Spleen (tissue), 11 donors: ENCODE measurements around the gene SLC41A1. TPM values are rescaled to one million over a fixed set of nuclear protein-coding genes. Genes with fewer than 3 reads are reported as not detected.

Source experiments
- DNase-seq: peaks from one replicate; pipeline ENCODE4 v3.0.0-alpha.2; 2020
- H3K27ac ChIP-seq, 8 donors: fragments of 200-600 bp; sonication (generic) in 7 of 8; 1 replicate in 4 of 8; 2 replicates in 4 of 8; pipeline versions ENCODE4 v1.5.0 to v1.8.0; 2016 to 2021; ENCODE audit warnings: inconsistent platforms in 4 of 8, mild to moderate bottlenecking in 4 of 8, moderate library complexity in 1 of 8
- H3K27me3 ChIP-seq, 7 donors: fragments of 200-600 bp; sonication (generic) in 6 of 7; replicated peaks in 1 of 7; 1 replicate in 4 of 7; 2 replicates in 3 of 7; pipeline versions ENCODE4 v1.5.0 to v1.8.0; 2016 to 2021; ENCODE audit warnings: inconsistent platforms in 3 of 7, mild to moderate bottlenecking in 1 of 7
- H3K36me3 ChIP-seq, 6 donors: fragments of 200-600 bp; sonication (generic) in 5 of 6; 1 replicate in 4 of 6; 2 replicates in 2 of 6; pipeline versions ENCODE4 v1.5.0 to v1.8.0; 2016 to 2021; ENCODE audit warnings: inconsistent platforms in 2 of 6
- H3K4me1 ChIP-seq, 6 donors: fragments of 200-600 bp; sonication (generic) in 5 of 6; 1 replicate in 3 of 6; 2 replicates in 3 of 6; pipeline versions ENCODE4 v1.5.0 to v1.8.0; 2016 to 2021; ENCODE audit warnings: inconsistent platforms in 3 of 6
- H3K4me3 ChIP-seq, 8 donors: fragments of 200-600 bp; sonication (generic) in 7 of 8; 1 replicate in 4 of 8; 2 replicates in 4 of 8; pipeline versions ENCODE4 v1.5.0 to v1.8.0; 2016 to 2021; ENCODE audit warnings: inconsistent platforms in 4 of 8, mild to moderate bottlenecking in 4 of 8, moderate library complexity in 2 of 8
- H3K9me3 ChIP-seq, 8 donors: fragments of 200-600 bp; sonication (generic) in 7 of 8; 1 replicate in 4 of 8; 2 replicates in 4 of 8; pipeline versions ENCODE4 v1.5.0 to v1.8.0; 2016 to 2021; ENCODE audit warnings: inconsistent platforms in 4 of 8
- CTCF ChIP-seq, 11 experiments: fragments of 200-600 bp in 7 of 11; fragments of 450-650 bp in 4 of 11; sonication (generic) in 4 of 11; IDR thresholded peaks in 8 of 11; conservative IDR thresholded peaks in 3 of 11; 1 replicate in 7 of 11; 2 replicates in 4 of 11; pipeline versions ENCODE4 v1.4.0 to v1.8.0; 2016 to 2021; ENCODE audit warnings: antibody characterized with exemption in 11 of 11, inconsistent platforms in 4 of 11, mild to moderate bottlenecking in 1 of 11
- POLR2A ChIP-seq, 3 donors: fragments of 450-650 bp; IDR thresholded peaks; one replicate each; pipeline ENCODE4 v1.5.1; 2017; ENCODE audit warnings: antibody characterized with exemption in 3 of 3, mild to moderate bottlenecking in 1 of 3
- POLR2AphosphoS5 ChIP-seq, 3 donors: sonication (generic); formaldehyde crosslinking; IDR thresholded peaks; one replicate each; pipeline ENCODE4 v1.5.1; 2017; ENCODE audit warnings: antibody characterized with exemption in 3 of 3
- WGBS, 5 donors: extraction: QIAGEN DNeasy Blood & Tissue Kit in 3 of 5; methylation state at CpG; one replicate each; pipeline versions ENCODE4 v1.1.5 to v1.1.7; 2013 to 2018; 5-methylcytosine and 5-hydroxymethylcytosine counted together
- intact Hi-C: fragments of 100-400 bp; cut with DNase I; formaldehyde crosslinking; loops from one replicate; pipeline ENCODE4 v1.15.0; 2023; ENCODE audit warnings: low total_unique reads
- polyA plus RNA-seq, 3 donors: library from polyadenylated mRNA; stranded (reverse); fragments of 200-250 nt; gene quantifications; one replicate each; pipeline ENCODE4 v1.2.1, GENCODE V29; 2013
- total RNA-seq, 7 donors: library from RNA; depleted of rRNA in 3 of 7; stranded (reverse); fragments of >200 nt in 3 of 7; fragmentation: NEBNext Ultra II Directional in 4 of 7; extraction: Animal tissue kit (Norgen Biotek cat#: 25700) in 4 of 7; gene quantifications; one replicate each; pipeline versions ENCODE4 v1.1.0 to v1.2.1, GENCODE V29; 2016 to 2021
- donor health status: healthy with polysubstance abuse.
- donor health status: DM: no; HTN: no; CAD: no; lungs with moderate emphysema.
- donor health status: DM: no; HTN: no; CAD: no.
- donor health status: Bipolar disorder and iron deficiency.
- donor health status: healthy.
- donor health status: DM: no; HTN: no; CAD: no.
- donor health status: DM: yes; HTN: yes; CAD: no.

Gene SLC41A1
- total and polyA plus RNA-seq, 10 donors, result 4.1 to 29.0 (median 20.8) TPM

GRCh38 chr1:205783904-205784303, 29.1 kb downstream of the SLC41A1 start:
- DNase-seq, result no peak
- Histone ChIP-seq H3K36me3 (no peaks in the 10 kb centered on the region), H3K4me3 (no peak overlapping the region), H3K27me3 (no peaks in the 10 kb centered on the region), H3K9me3 (no peaks in the 10 kb centered on the region), H3K27ac (no peak overlapping the region), H3K4me1 (no peaks in the 10 kb centered on the region)
- intact Hi-C loops, result no loop called here
- TF ChIP-seq CTCF (IDR thresholded peaks at IDR 0.05 in 8 of 11, conservative IDR thresholded peaks at IDR 0.05 in 3 of 11) (no peak), POLR2A (IDR thresholded peaks at IDR 0.05) (no peak), POLR2AphosphoS5 (IDR thresholded peaks at IDR 0.05) (no peak)
- 97 to 99% (median 97%) methylated on average over 4 of the region's 4 CpGs for WGBS, 5 donors

GRCh38 chr1:205783433-205783795, 29.6 kb downstream of the SLC41A1 start:
- Histone ChIP-seq H3K27me3 (no peaks in the 10 kb centered on the region), H3K4me3 (no peak overlapping the region), H3K36me3 (no peaks in the 10 kb centered on the region), H3K9me3 (no peaks in the 10 kb centered on the region), H3K4me1 (peaks cover 0 to 3% (median under 1%) of the 10 kb centered on the region in 6 donors), H3K27ac (no peak overlapping the region)
- DNase-seq, result no peak
- intact Hi-C loops, result no loop called here
- TF ChIP-seq POLR2AphosphoS5 (IDR thresholded peaks at IDR 0.05) (no peak), CTCF (IDR thresholded peaks at IDR 0.05 in 8 of 11, conservative IDR thresholded peaks at IDR 0.05 in 3 of 11) (no peak), POLR2A (IDR thresholded peaks at IDR 0.05) (no peak)

GRCh38 chr1:205782627-205783432, 30.2 kb downstream of the SLC41A1 start:
- 61 to 76% (median 65%) methylated on average over 4 of the region's 4 CpGs for WGBS, 5 donors
- no peak overlapping the region for H3K27ac ChIP-seq

More at GRCh38 chr1:205782627-205783432, 30.2 kb downstream of the SLC41A1 start:
- no peak for DNase-seq
- Histone ChIP-seq H3K4me3 (no peak overlapping the region), H3K9me3 (no peaks in the 10 kb centered on the region), H3K4me1 (peaks cover 0 to 9% (median 6%) of the 10 kb centered on the region in 6 donors), H3K36me3 (no peaks in the 10 kb centered on the region), H3K27me3 (no peaks in the 10 kb centered on the region)
- TF ChIP-seq CTCF (IDR thresholded peaks at IDR 0.05 in 8 of 11, conservative IDR thresholded peaks at IDR 0.05 in 3 of 11), result no peak
- intact Hi-C loops, result no loop called here
